Caco-2 (cell line): Measurements from ENCODE around the gene KCNC4. TPM values are rescaled to one million over a fixed set of nuclear protein-coding genes. Genes with fewer than 3 reads are reported as not detected.

Experiments used
- BruUV-seq: library from RNA; stranded (reverse); fragments of 400-500 nt; replicated peaks from 2 replicates; lab custom pipeline; 2021; lab: Mats Ljungman, UMichigan
- CTCF ChIA-PET: fragments of 300-600 bp; sonication (Branson Sonifier 250); formaldehyde crosslinking; loops from one replicate; lab custom pipeline; 2022; ENCODE audit warnings: antibody characterized with exemption; lab: Charles Lee
- POLR2A ChIA-PET: fragments of 300-600 bp; sonication (Branson Sonifier 250); formaldehyde crosslinking; loops from one replicate; lab custom pipeline; 2022; ENCODE audit warnings: antibody characterized with exemption; lab: Charles Lee
- DNase-seq, 2 experiments: peaks; one replicate each; pipeline versions ENCODE4 v3.0.0 to v3.0.0-alpha.2; 2020 to 2022
- H3K27me3 ChIP-seq: replicated peaks from 2 replicates; pipeline ENCODE4 v1.6.0; 2011; ENCODE audit warnings: low read length; ENCODE audit not compliant: control insufficient read depth, insufficient read depth
- H3K36me3 ChIP-seq: 2 replicates; pipeline ENCODE4 v1.5.1; 2011; ENCODE audit warnings: low read length; ENCODE audit not compliant: control insufficient read depth, insufficient read depth
- H3K4me1 ChIP-seq: fragments of 250-450 bp; sonication (Bioruptor Pico); 2 replicates; pipeline ENCODE4 v1.5.1; 2020; ENCODE audit warnings: mild to moderate bottlenecking
- H3K4me3 ChIP-seq: 2 replicates; pipeline ENCODE4 v1.5.1; 2011; ENCODE audit warnings: low read depth, mild to moderate bottlenecking, control low read depth, low read length
- H3K9me3 ChIP-seq: fragments of 250-450 bp; sonication (Bioruptor Pico); 2 replicates; pipeline ENCODE4 v1.5.1; 2020; ENCODE audit warnings: mild to moderate bottlenecking, moderate library complexity
- H3K27ac Mint-ChIP-seq: one replicate; pipeline ENCODE4 v1.8.0; 2022; ENCODE audit warnings: mixed read lengths; ENCODE audit not compliant: unreplicated experiment
- H3K27me3 Mint-ChIP-seq: one replicate; pipeline ENCODE4 v1.8.0; 2022; ENCODE audit warnings: mixed read lengths; ENCODE audit not compliant: insufficient read depth, unreplicated experiment
- H3K36me3 Mint-ChIP-seq: one replicate; pipeline ENCODE4 v1.8.0; 2022; ENCODE audit warnings: mild to moderate bottlenecking, mixed read lengths; ENCODE audit not compliant: insufficient read depth, unreplicated experiment
- H3K4me1 Mint-ChIP-seq: one replicate; pipeline ENCODE4 v1.8.0; 2022; ENCODE audit warnings: low read depth, mixed read lengths; ENCODE audit not compliant: unreplicated experiment
- H3K4me3 Mint-ChIP-seq: one replicate; pipeline ENCODE4 v1.8.0; 2022; ENCODE audit warnings: mild to moderate bottlenecking, moderate library complexity, mixed read lengths; ENCODE audit not compliant: unreplicated experiment
- H3K9me3 Mint-ChIP-seq: one replicate; pipeline ENCODE4 v1.8.0; 2022; ENCODE audit warnings: mixed read lengths; ENCODE audit not compliant: unreplicated experiment
- intact Hi-C: fragments of 100-400 bp; cut with micrococcal nuclease; formaldehyde crosslinking; loops from one replicate; pipeline ENCODE4 v1.10.0; 2022; ENCODE audit not compliant: unreplicated experiment
- total RNA-seq: library from RNA; stranded (reverse); gene quantifications from 2 replicates; pipeline ENCODE4 v1.2.3, GENCODE V29; 2022
- TF ChIP-seq, protein P1 (sequence below), 2 experiments: fragments of 200-600 bp in 1 of 2; IDR thresholded peaks; 1 replicate in 1 of 2; 2 replicates in 1 of 2; pipeline versions ENCODE4 v1.5.1 to v1.8.0; 2011 to 2022; ENCODE audit warnings: antibody characterized with exemption in 1 of 2, control low read depth in 1 of 2, inconsistent platforms in 1 of 2, low read depth in 1 of 2, low read length in 1 of 2, mild to moderate bottlenecking in 1 of 2, moderate library complexity in 1 of 2; ENCODE audit not compliant: insufficient read depth in 1 of 2, severe bottlenecking in 1 of 2, unreplicated experiment in 1 of 2

The KCNC4 gene
- total RNA-seq, 1 experiment from 2014 or later, result 5.3 TPM

- no peaks in the 10 kb centered on the region for H3K36me3 ChIP-seq
- no peaks in the 10 kb centered on the region for H3K36me3 Mint-ChIP-seq
- no peaks in the 10 kb centered on the region for H3K9me3 Mint-ChIP-seq
- H3K4me3 Mint-ChIP-seq, result no peak overlapping the region
- no peak for DNase-seq
- ChIA-PET CTCF (no interaction called here), POLR2A (no interaction called here)
- H3K4me1 ChIP-seq, result no peaks in the 10 kb centered on the region
- H3K27me3 Mint-ChIP-seq, result peaks cover 5% of the 10 kb centered on the region
- no peaks in the 10 kb centered on the region for H3K27me3 ChIP-seq
- TF ChIP-seq, protein P1, sequence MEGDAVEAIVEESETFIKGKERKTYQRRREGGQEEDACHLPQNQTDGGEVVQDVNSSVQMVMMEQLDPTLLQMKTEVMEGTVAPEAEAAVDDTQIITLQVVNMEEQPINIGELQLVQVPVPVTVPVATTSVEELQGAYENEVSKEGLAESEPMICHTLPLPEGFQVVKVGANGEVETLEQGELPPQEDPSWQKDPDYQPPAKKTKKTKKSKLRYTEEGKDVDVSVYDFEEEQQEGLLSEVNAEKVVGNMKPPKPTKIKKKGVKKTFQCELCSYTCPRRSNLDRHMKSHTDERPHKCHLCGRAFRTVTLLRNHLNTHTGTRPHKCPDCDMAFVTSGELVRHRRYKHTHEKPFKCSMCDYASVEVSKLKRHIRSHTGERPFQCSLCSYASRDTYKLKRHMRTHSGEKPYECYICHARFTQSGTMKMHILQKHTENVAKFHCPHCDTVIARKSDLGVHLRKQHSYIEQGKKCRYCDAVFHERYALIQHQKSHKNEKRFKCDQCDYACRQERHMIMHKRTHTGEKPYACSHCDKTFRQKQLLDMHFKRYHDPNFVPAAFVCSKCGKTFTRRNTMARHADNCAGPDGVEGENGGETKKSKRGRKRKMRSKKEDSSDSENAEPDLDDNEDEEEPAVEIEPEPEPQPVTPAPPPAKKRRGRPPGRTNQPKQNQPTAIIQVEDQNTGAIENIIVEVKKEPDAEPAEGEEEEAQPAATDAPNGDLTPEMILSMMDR (IDR thresholded peaks at IDR 0.05; ENCODE audit: insufficient read depth in 1 of 2, low read depth in 1 of 2, low read length in 1 of 2, severe bottlenecking in 1 of 2, unreplicated experiment in 1 of 2), result no peak
- intact Hi-C loops, result no loop called here
- H3K4me1 Mint-ChIP-seq, result no peaks in the 10 kb centered on the region
- BruUV-seq, result no TSS peak
- no peaks in the 10 kb centered on the region for H3K9me3 ChIP-seq
- H3K27ac Mint-ChIP-seq, result no peak overlapping the region
- H3K4me3 ChIP-seq, result no peak overlapping the region
Measured at GRCh38 chr1:110165761-110166231, 44.3 kb upstream of the KCNC4 start.

DNA sequence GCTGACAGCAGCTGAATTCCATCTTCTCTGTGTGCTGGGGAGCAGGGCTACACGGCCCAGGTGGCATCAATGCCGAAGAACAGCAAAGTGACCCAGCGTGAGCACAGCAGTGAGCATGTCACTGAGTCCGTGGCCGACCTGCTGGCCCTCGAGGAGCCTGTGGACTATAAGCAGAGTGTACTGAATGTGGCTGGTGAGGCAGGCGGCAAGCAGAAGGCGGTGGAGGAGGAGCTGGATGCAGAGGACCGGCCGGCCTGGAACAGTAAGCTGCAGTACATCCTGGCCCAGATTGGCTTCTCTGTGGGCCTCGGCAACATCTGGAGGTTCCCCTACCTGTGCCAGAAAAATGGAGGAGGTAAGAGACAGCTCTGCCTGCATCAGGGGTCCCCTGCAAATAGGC, 43.3 kb upstream of the KCNC4 start:
- Mint-ChIP-seq H3K36me3 (no peaks in the 10 kb centered on the region), H3K4me1 (no peaks in the 10 kb centered on the region), H3K27ac (no peak overlapping the region), H3K4me3 (no peak overlapping the region), H3K9me3 (no peaks in the 10 kb centered on the region), H3K27me3 (peaks cover 9% of the 10 kb centered on the region)
- H3K27me3 ChIP-seq, result no peaks in the 10 kb centered on the region
- H3K9me3 ChIP-seq, result no peaks in the 10 kb centered on the region
- no peak overlapping the region for H3K4me3 ChIP-seq
- no peak for DNase-seq
- H3K36me3 ChIP-seq, result no peaks in the 10 kb centered on the region
- no peaks in the 10 kb centered on the region for H3K4me1 ChIP-seq
- TF ChIP-seq, protein P1 (IDR thresholded peaks at IDR 0.05; ENCODE audit: insufficient read depth in 1 of 2, low read depth in 1 of 2, low read length in 1 of 2, severe bottlenecking in 1 of 2, unreplicated experiment in 1 of 2), result no peak
- ChIA-PET POLR2A (no interaction called here), CTCF (no interaction called here)
- intact Hi-C loops, result no loop called here
- BruUV-seq, result no TSS peak

DNA sequence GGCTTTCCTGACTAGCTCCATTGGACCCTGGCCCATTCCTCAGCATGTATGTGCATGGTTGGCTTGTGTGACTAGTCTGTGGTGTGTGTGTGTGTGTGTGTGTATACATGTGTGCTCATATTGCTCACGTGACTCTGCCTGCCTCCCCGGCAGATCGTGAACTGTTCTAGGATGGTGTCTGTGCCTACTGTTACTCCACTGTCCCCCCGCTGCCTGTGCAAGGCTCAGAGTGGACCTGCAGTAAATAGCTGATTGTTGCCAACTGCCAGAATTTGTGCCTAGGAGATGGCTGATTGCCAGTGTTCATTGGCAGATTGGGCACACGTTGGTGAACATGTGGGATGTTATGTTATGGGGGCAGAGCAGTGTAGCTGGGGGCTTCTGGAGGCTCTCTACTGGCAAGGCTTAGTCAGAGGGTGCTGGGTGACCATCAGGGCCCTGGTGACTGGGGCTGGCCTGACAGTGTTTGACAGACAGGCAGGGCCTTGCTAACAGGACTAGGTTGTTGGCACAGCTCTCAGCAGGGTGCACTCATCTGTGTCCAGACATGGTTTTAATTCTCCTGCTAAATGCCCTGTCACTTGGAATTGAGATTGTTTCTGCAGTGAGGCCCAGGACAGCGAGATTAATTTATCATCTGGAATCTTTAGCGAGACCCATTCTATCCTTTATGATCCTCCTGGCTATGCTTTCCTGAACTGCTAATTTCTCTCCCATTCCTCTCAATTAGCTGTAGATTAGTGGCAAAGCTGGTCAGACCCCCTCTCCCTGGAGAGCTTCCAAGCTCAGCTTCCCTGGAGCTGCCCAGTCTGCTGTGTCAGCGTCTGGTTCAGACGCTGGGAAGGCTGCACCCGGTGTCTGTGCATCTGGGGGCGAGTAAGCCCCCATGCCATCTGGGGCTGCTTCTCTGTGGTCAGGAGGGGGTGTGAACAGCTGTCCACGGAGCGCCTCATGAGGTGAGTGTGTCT, 39.1 kb upstream of the KCNC4 start:
- Mint-ChIP-seq H3K4me3 (no peak overlapping the region), H3K9me3 (no peaks in the 10 kb centered on the region), H3K36me3 (no peaks in the 10 kb centered on the region), H3K27me3 (peaks cover 9% of the 10 kb centered on the region), H3K4me1 (no peaks in the 10 kb centered on the region), H3K27ac (no peak overlapping the region)
- no peak overlapping the region for H3K4me3 ChIP-seq
- POLR2A ChIA-PET, result no interaction called here
- no peak for DNase-seq
- intact Hi-C loops, result no loop called here
- H3K9me3 ChIP-seq, result no peaks in the 10 kb centered on the region
- no peaks in the 10 kb centered on the region for H3K36me3 ChIP-seq
- CTCF ChIA-PET, result no interaction called here
- no TSS peak for BruUV-seq
- H3K27me3 ChIP-seq, result no peaks in the 10 kb centered on the region
- TF ChIP-seq, protein P1 (IDR thresholded peaks at IDR 0.05; ENCODE audit: insufficient read depth in 1 of 2, low read depth in 1 of 2, low read length in 1 of 2, severe bottlenecking in 1 of 2, unreplicated experiment in 1 of 2), result no peak
- H3K4me1 ChIP-seq, result no peaks in the 10 kb centered on the region
